ENCODE data around the gene INSC. TPM values are rescaled to one million over a fixed set of nuclear protein-coding genes. Genes with fewer than 3 reads are reported as not detected.

Gene INSC
- total RNA-seq, 4 donors from 2014 or later = 4.4 to 18.8 (median 7.8) TPM

DNA sequence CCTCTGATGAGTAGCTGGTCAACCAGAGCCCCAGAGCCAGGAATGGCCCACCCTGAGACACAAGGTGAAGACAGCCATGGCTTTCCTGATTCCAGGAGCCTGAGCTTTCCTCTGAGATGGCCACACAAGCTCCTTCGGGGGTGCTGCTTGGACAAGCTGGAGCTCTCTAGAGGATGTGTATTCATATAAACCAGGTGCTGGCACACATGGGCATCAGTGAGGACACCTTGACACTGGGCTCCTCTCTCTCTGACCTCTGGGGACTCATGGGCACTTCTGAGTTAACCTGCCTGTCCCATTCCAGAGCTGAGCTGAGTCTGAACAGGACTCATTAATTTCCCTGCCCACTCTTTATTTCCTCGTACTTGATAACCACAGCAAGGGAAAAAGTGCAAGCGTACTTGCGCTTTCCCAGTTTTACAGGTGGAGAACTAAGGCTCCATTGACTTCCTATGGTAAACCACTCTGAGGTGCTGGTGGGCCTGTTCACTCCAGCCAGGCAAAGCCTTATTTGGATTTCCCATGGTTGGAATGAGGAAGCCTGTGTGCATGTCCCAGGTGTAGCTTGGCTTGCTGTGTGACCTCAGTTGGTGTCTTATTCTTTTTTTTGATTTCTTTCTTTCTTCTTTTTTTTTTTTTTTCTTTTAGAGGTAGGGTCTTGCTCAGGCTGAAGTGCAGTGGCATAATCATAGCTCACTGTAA lies 25.4 kb downstream of the INSC start:
- H3K27me3 ChIP-seq = no peaks in the 10 kb centered on the region
- H3K27ac ChIP-seq = peak overlapping the region in 1 of 4 donors; percentile 2
- H3K9me3 ChIP-seq = no peaks in the 10 kb centered on the region
- TF ChIP-seq EP300 (IDR thresholded peaks at IDR 0.05) (no peak), POLR2A (IDR thresholded peaks at IDR 0.05) (no peak)
- TF ChIP-seq, protein P1, sequence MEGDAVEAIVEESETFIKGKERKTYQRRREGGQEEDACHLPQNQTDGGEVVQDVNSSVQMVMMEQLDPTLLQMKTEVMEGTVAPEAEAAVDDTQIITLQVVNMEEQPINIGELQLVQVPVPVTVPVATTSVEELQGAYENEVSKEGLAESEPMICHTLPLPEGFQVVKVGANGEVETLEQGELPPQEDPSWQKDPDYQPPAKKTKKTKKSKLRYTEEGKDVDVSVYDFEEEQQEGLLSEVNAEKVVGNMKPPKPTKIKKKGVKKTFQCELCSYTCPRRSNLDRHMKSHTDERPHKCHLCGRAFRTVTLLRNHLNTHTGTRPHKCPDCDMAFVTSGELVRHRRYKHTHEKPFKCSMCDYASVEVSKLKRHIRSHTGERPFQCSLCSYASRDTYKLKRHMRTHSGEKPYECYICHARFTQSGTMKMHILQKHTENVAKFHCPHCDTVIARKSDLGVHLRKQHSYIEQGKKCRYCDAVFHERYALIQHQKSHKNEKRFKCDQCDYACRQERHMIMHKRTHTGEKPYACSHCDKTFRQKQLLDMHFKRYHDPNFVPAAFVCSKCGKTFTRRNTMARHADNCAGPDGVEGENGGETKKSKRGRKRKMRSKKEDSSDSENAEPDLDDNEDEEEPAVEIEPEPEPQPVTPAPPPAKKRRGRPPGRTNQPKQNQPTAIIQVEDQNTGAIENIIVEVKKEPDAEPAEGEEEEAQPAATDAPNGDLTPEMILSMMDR (IDR thresholded peaks at IDR 0.05) = no peak
- H3K4me1 ChIP-seq = peaks cover 0 to 5% (median 0%) of the 10 kb centered on the region in 4 donors
- 88 to 94% methylated on average over 4 of the region's 4 CpGs for WGBS, 2 donors
- no peaks in the 10 kb centered on the region for H3K36me3 ChIP-seq
- H3K4me3 ChIP-seq = no peak overlapping the region
- DNase-seq (ENCODE audit: low spot score in 2 of 2) = no peak

DNA sequence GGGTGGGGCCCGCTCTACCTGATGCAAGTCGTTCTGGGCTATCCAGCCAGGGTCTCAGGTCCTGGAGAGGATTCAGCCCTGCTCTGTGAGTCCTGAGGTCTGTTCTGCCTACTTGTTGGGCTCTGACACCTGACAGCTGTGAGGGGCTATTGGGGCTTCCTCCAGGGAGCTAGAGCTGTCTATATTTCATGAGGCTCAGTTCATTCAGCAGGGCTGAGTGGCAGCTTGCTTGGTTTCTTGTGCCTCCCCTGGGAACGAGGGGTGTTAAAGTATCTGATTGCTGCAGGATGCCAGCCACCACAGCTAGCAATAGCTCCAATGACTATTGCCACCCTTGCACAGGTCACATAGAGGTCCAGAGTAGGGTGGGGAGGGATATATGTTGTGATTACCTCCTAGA lies 26.7 kb downstream of the INSC start:
- Histone ChIP-seq H3K27ac (no peak overlapping the region), H3K4me3 (no peak overlapping the region), H3K27me3 (no peaks in the 10 kb centered on the region), H3K36me3 (no peaks in the 10 kb centered on the region), H3K4me1 (peaks cover 0 to 18% (median 0%) of the 10 kb centered on the region in 4 donors), H3K9me3 (no peaks in the 10 kb centered on the region)
- TF ChIP-seq POLR2A (IDR thresholded peaks at IDR 0.05) (no peak), EP300 (IDR thresholded peaks at IDR 0.05) (no peak)
- TF ChIP-seq, protein P1 (IDR thresholded peaks at IDR 0.05) = no peak
- 63 to 74% methylated on average over 3 of the region's 3 CpGs for WGBS, 2 donors
- no peak for DNase-seq (ENCODE audit: low spot score in 2 of 2)

DNA sequence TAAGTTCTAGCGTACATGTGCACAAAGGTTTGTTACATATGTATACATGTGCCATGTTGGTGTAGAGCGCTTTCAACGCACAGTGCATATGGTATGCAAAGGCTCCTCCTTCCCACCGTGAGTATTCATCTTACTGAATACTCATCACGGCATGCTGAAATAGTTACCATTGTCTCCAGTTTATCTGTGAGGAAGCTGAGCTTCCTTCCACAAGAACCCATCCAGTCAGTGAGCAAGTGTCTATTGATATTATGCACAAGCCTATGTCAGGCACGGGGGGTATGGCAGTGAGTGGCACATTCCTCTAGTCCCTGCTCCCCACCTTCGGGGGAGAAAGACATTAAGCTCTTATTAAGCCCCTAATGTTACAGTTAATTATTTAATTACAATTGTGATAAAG lies 28.1 kb downstream of the INSC start:
- Histone ChIP-seq H3K9me3 (no peaks in the 10 kb centered on the region), H3K4me1 (peaks cover 0 to 30% (median 2%) of the 10 kb centered on the region in 4 donors), H3K36me3 (no peaks in the 10 kb centered on the region), H3K27me3 (no peaks in the 10 kb centered on the region), H3K27ac (no peak overlapping the region), H3K4me3 (no peak overlapping the region)
- no peak for DNase-seq (ENCODE audit: low spot score in 2 of 2)
- TF ChIP-seq POLR2A (IDR thresholded peaks at IDR 0.05) (no peak), EP300 (IDR thresholded peaks at IDR 0.05) (no peak)
- TF ChIP-seq, protein P1 (IDR thresholded peaks at IDR 0.05) = no peak
- 51 to 60% methylated on average over 7 of the region's 7 CpGs for WGBS, 2 donors

DNA sequence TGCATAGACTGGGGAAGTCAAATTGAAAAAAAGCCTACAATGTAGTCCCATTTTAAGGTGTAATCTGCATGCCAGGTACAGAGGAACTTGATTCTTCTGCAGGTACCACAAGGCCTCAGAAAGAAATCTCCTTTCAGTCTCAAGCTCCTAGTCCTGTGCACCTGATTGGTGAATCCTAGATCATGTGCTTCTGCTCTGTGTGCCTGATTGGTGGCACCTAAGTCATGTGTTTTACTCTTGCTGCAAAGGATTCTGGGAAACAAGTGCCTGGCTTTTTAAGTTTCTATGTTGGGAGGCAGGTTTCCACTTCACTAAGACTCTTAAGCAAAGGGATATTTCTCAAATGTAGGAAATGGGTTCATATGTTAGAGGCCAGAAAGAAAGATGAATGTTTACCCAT lies 29.1 kb downstream of the INSC start:
- no peak for DNase-seq (ENCODE audit: low spot score in 2 of 2)
- peaks cover 0 to 30% (median 3%) of the 10 kb centered on the region in 4 donors for H3K4me1 ChIP-seq
- TF ChIP-seq EP300 (IDR thresholded peaks at IDR 0.05) (no peak), POLR2A (IDR thresholded peaks at IDR 0.05) (no peak)
- TF ChIP-seq, protein P1 (IDR thresholded peaks at IDR 0.05) = no peak

DNA sequence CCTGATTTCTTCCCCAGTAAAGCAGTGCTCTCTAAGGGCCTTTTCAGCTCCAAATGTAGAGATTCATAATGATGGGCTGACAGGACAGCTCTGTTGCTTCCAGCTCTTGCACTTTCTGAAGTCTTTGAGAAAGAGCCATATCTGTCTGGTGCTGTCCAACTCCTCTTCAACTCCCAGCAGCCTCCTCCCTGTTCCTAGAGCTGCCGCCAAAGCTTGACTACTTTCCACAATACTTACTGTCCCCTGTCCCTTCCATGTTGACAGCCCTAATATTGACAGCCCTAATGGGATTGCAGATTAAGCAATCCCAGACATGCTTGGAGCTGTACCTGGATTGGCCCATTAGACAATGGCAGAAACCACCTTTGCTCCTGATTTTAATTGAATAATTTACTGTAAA lies 29.6 kb downstream of the INSC start:
- 50 to 79% methylated on average over 1 of the region's 1 CpG for WGBS, 2 donors
- Histone ChIP-seq H3K27ac (peak overlapping the region in 2 of 4 donors; percentile 32 to 67), H3K27me3 (no peaks in the 10 kb centered on the region), H3K9me3 (no peaks in the 10 kb centered on the region), H3K4me1 (peaks cover 0 to 30% (median 3%) of the 10 kb centered on the region in 4 donors), H3K4me3 (no peak overlapping the region), H3K36me3 (no peaks in the 10 kb centered on the region)
- no peak for TF ChIP-seq POLR2A (IDR thresholded peaks at IDR 0.05)
- TF ChIP-seq EP300 (IDR thresholded peaks at IDR 0.05) = no peak
- TF ChIP-seq, protein P1 (IDR thresholded peaks at IDR 0.05) = no peak
- DNase-seq (ENCODE audit: low spot score in 2 of 2) = no peak

More for the DNA sequence above, 29.1 kb downstream of the INSC start:
- no peak overlapping the region for H3K4me3 ChIP-seq
- H3K27me3 ChIP-seq = no peaks in the 10 kb centered on the region
- no peaks in the 10 kb centered on the region for H3K36me3 ChIP-seq
- H3K27ac ChIP-seq = peak overlapping the region in 1 of 4 donors; percentile 3
- no peaks in the 10 kb centered on the region for H3K9me3 ChIP-seq

Measured in tibial nerve (tissue), 4 donors.